Measurements from ENCODE around the gene FARS2.

Gene FARS2

DNA sequence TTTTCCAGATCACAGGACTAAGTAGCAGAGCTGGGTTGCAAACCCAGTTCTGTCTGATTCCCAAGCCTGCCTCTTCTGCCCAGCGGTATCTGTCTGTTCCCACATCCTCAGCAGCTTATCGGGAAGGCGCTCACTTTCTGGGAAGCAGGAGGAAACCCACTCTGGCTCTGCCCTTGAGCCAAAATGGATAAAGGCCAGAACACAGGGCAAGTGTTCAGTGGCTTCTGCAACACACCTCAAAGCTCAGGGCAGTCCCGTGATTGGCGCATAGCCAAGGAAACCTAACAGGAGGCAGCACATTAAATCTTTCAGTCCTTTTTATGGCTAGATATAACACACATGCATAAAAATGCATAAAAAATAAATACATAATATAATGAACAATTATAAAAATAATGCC lies 483.2 kb downstream of the FARS2 start:
- Histone ChIP-seq H3K27me3 (ENCODE audit: control insufficient read depth, insufficient read depth, low read length) (no peaks in the 10 kb centered on the region), H3K4me1 (ENCODE audit: control insufficient read depth, insufficient read depth, low read length) (no peaks in the 10 kb centered on the region), H3K9ac (ENCODE audit: low read length) (no peak overlapping the region), H3K36me3 (ENCODE audit: control insufficient read depth, insufficient read depth, low read length) (no peaks in the 10 kb centered on the region), H3K4me3 (ENCODE audit: low read length) (no peak overlapping the region), H3K9me3 (ENCODE audit: control insufficient read depth, low read length) (no peaks in the 10 kb centered on the region)

DNA sequence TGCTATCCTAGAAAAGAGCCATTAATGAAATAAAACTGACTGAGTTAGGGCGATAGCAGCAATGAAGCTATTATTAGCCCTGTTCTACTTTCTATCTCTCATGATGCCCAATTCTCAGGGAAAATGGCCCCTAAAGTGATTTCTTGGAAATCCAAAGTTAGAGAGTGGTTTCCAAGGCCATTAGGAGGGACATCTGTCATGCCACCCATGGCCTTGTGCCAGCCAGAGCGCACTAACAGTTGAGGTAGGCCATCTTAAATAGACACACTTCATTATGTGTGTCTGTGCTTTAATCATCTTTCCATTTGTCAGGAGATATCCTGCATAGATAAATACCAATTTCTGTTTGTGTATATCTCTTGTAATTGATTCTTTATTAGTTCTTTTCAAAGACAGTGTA lies 483.8 kb downstream of the FARS2 start:
- H3K4me3 ChIP-seq (ENCODE audit: low read length), result no peak overlapping the region
- H3K27me3 ChIP-seq (ENCODE audit: control insufficient read depth, insufficient read depth, low read length), result no peaks in the 10 kb centered on the region
- H3K36me3 ChIP-seq (ENCODE audit: control insufficient read depth, insufficient read depth, low read length), result no peaks in the 10 kb centered on the region
- no peaks in the 10 kb centered on the region for H3K4me1 ChIP-seq (ENCODE audit: control insufficient read depth, insufficient read depth, low read length)
- no peaks in the 10 kb centered on the region for H3K9me3 ChIP-seq (ENCODE audit: control insufficient read depth, low read length)
- no peak overlapping the region for H3K9ac ChIP-seq (ENCODE audit: low read length)

DNA sequence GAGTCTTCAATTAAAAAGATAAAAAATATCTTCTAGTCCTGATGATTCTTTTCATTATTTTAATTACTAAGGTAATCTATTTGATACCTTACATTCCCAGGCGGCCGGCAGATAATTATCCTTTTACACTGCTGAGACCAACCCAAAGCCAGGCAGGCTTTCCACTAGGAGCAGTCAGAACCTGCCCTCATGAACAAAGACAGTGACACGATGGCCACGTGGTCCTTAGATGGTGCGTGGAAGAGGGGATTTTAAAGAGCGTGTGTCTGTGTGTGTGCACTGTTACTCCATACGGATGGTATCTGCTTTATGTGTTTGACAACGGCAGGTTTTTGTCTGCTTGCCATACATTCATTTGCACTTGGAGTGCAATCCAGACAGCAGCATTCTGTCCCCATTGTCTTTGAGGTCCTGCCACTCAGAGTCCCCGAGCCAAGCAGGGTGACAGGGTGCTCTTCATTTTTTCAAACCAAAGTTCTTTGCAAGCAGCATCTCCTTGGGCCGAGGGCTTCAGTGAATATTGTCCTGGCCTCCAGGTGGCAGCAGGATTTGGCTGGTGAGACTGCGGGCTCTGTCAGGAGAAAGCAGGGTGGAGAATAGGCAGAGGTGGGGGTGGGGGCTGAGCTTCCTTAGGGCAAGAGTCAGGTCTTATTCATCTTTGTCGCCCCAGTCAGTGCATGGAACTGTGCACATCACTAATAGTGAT lies 484.9 kb downstream of the FARS2 start:
- no peaks in the 10 kb centered on the region for H3K36me3 ChIP-seq (ENCODE audit: control insufficient read depth, insufficient read depth, low read length)
- no peaks in the 10 kb centered on the region for H3K9me3 ChIP-seq (ENCODE audit: control insufficient read depth, low read length)
- no peaks in the 10 kb centered on the region for H3K4me1 ChIP-seq (ENCODE audit: control insufficient read depth, insufficient read depth, low read length)
- no peak overlapping the region for H3K9ac ChIP-seq (ENCODE audit: low read length)
- no peaks in the 10 kb centered on the region for H3K27me3 ChIP-seq (ENCODE audit: control insufficient read depth, insufficient read depth, low read length)
- no peak overlapping the region for H3K4me3 ChIP-seq (ENCODE audit: low read length)

DNA sequence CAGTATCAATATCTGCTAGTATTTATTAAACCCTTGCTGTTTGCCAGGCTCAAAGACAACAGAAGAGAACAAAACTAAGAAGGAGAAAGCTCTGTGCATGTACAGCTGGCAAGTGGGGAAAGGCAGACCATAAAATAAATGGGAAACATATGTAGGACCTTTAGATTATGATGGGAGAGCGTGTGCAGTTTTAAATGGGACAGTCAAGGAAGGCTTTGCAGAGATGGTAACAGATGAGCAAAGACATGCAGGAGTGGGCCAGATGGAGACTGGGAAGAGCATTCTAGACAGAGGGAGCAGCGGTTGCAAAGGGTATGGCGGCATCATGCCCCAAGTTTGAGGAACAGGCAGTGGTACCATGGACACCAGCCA lies 485.4 kb downstream of the FARS2 start:
- no peak overlapping the region for H3K9ac ChIP-seq (ENCODE audit: low read length)
- no peaks in the 10 kb centered on the region for H3K36me3 ChIP-seq (ENCODE audit: control insufficient read depth, insufficient read depth, low read length)
- H3K27me3 ChIP-seq (ENCODE audit: control insufficient read depth, insufficient read depth, low read length), result no peaks in the 10 kb centered on the region
- no peaks in the 10 kb centered on the region for H3K9me3 ChIP-seq (ENCODE audit: control insufficient read depth, low read length)
- H3K4me1 ChIP-seq (ENCODE audit: control insufficient read depth, insufficient read depth, low read length), result no peaks in the 10 kb centered on the region
- H3K4me3 ChIP-seq (ENCODE audit: low read length), result no peak overlapping the region

DNA sequence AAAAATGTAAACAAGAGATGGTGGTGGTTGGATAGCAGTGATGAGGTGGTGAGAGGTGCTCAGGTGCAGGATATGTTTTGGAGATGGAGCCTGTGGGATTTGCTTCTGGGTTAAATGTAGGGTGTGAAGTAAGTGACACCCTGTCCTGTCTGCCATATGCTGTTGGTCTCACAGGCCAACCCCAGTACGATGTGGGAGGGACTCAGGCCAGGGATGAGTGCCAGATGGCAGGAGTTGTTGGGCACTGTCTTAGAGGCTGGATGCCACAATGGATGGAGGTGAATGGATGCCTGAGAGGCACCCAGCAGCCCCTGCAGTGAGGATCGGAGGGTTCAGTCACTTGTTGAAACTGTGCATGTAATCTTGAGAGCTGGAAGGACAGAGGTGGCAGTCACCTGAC lies 486.1 kb downstream of the FARS2 start:
- Histone ChIP-seq H3K36me3 (ENCODE audit: control insufficient read depth, insufficient read depth, low read length) (no peaks in the 10 kb centered on the region), H3K4me3 (ENCODE audit: low read length) (no peak overlapping the region), H3K9me3 (ENCODE audit: control insufficient read depth, low read length) (no peaks in the 10 kb centered on the region), H3K9ac (ENCODE audit: low read length) (no peak overlapping the region), H3K4me1 (ENCODE audit: control insufficient read depth, insufficient read depth, low read length) (no peaks in the 10 kb centered on the region), H3K27me3 (ENCODE audit: control insufficient read depth, insufficient read depth, low read length) (no peaks in the 10 kb centered on the region)

DNA sequence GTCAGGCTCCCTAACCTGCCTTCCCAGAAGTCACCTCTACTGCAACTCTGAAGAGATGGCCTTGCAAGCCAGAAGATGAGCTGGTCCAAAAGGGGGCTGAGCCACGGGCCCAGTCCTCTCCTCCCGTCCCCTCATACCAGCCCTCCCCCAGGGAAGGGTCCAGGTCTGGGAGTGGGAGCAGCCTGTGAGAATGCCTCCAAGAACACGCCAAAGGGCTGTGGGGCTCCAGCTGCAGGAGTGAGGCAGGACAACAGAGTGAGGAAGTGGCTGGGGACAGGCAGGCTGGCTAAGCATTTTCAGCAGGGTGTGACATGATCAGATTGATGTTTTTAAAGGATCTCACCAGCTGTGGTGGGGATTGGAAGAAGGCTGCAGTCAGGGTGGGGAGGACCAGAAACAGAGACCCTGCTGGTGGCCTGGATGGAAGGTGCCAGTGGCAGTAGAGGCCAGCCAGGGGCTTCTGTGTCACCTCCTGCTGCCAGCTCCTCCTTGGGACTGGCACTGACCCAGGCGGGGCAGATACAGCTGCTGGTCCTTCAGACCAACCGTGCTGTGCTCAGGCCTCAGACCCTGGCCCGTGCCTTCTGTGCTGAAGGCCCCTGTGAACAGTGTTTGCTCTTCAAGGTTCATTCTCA lies 487.8 kb downstream of the FARS2 start:
- Histone ChIP-seq H3K4me1 (ENCODE audit: control insufficient read depth, insufficient read depth, low read length) (no peaks in the 10 kb centered on the region), H3K27me3 (ENCODE audit: control insufficient read depth, insufficient read depth, low read length) (no peaks in the 10 kb centered on the region), H3K9ac (ENCODE audit: low read length) (no peak overlapping the region), H3K36me3 (ENCODE audit: control insufficient read depth, insufficient read depth, low read length) (no peaks in the 10 kb centered on the region), H3K9me3 (ENCODE audit: control insufficient read depth, low read length) (peaks cover under 1% of the 10 kb centered on the region), H3K4me3 (ENCODE audit: low read length) (no peak overlapping the region)

DNA sequence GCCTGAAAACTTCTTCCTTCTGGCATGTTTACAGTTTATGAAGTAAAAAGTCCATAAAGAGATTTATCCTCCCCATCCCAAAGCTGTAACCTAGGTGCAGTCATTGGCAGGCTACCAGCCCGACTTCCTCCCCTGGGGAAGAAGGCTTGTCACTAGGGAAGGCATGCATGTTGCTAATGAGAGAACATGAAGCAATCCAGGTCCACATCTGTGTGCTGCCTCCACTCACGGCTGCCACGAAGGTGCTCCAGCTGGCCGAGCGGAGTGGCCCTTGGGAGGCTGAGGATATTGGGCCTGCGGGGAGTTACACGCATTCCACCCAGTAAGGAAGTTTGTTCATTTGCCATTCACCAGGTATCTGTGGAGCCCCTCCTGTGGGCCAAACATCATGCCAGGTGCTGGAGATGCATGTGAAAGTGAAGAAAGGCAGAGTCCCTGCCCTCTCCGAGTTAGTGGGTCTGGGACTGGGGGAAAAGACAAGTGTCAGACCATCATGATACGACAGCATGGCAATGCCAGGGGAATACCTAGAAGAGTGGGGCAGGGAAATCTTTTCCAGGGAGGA lies 488.4 kb downstream of the FARS2 start:
- no peak overlapping the region for H3K4me3 ChIP-seq (ENCODE audit: low read length)
- H3K4me1 ChIP-seq (ENCODE audit: control insufficient read depth, insufficient read depth, low read length), result no peaks in the 10 kb centered on the region
- no peaks in the 10 kb centered on the region for H3K27me3 ChIP-seq (ENCODE audit: control insufficient read depth, insufficient read depth, low read length)
- no peaks in the 10 kb centered on the region for H3K36me3 ChIP-seq (ENCODE audit: control insufficient read depth, insufficient read depth, low read length)
- H3K9me3 ChIP-seq (ENCODE audit: control insufficient read depth, low read length), result peaks cover 6% of the 10 kb centered on the region
- H3K9ac ChIP-seq (ENCODE audit: low read length), result no peak overlapping the region

DNA sequence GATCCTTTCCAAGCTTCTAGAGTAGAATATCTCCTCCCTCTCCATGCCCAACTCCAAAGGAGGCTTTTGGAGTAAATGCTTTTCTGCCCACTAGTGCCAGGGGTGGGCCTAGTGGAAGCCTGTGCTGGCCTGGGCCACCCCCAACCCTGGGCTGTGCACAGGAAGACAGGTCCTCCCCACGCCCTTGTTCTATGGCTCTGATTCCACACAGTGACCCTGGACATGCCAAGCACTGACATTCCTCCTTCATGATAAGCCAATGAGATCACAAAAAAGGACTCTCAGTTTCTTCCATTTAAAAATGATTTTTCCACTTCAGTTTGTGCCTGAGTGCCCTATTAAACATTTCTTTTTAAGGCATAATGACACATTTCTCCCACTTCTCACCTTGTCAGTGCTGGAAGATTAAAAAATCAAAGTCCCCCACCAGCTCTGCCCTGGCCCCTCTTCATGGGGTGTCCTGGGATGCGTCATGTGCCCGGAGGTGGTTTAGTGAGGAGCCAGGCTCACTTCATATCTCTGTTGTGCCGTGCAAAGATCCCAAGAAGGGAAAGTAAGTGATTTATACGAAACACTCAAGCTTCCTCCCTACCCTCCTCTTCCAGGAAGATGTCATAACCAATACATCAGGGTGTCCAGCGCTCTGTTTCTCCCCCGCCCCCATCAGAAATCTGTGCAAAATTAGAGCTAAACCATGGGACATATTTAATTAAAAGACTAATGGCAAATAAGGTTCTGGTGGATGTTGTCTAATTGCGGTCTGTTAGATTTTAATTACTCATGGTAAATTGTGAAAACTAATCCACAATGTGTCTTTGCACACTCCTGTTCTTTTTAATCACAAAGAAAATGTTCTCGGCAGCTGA lies 490.4 kb downstream of the FARS2 start:
- no peaks in the 10 kb centered on the region for H3K27me3 ChIP-seq (ENCODE audit: control insufficient read depth, insufficient read depth, low read length)
- H3K36me3 ChIP-seq (ENCODE audit: control insufficient read depth, insufficient read depth, low read length), result no peaks in the 10 kb centered on the region
- H3K9ac ChIP-seq (ENCODE audit: low read length), result no peak overlapping the region
- H3K9me3 ChIP-seq (ENCODE audit: control insufficient read depth, low read length), result peaks cover 6% of the 10 kb centered on the region
- H3K4me3 ChIP-seq (ENCODE audit: low read length), result no peak overlapping the region
- H3K4me1 ChIP-seq (ENCODE audit: control insufficient read depth, insufficient read depth, low read length), result no peaks in the 10 kb centered on the region

DNA sequence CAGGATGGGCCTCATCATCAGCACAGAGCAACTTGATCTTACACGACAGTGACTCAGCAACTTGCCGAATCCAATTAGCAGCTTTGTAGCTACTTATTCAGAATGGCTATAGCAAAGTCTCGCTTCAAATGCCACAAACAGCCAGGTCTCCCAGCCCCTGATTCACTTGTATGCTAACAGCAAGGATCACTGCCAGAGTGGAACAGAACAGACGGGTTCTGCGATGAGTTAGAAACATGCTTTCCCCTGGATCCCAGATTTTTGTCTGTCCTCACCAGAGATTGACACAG lies 491.0 kb downstream of the FARS2 start:
- peaks cover 6% of the 10 kb centered on the region for H3K9me3 ChIP-seq (ENCODE audit: control insufficient read depth, low read length)
- H3K27me3 ChIP-seq (ENCODE audit: control insufficient read depth, insufficient read depth, low read length), result no peaks in the 10 kb centered on the region
- no peaks in the 10 kb centered on the region for H3K4me1 ChIP-seq (ENCODE audit: control insufficient read depth, insufficient read depth, low read length)
- H3K4me3 ChIP-seq (ENCODE audit: low read length), result no peak overlapping the region
- no peaks in the 10 kb centered on the region for H3K36me3 ChIP-seq (ENCODE audit: control insufficient read depth, insufficient read depth, low read length)
- no peak overlapping the region for H3K9ac ChIP-seq (ENCODE audit: low read length)

DNA sequence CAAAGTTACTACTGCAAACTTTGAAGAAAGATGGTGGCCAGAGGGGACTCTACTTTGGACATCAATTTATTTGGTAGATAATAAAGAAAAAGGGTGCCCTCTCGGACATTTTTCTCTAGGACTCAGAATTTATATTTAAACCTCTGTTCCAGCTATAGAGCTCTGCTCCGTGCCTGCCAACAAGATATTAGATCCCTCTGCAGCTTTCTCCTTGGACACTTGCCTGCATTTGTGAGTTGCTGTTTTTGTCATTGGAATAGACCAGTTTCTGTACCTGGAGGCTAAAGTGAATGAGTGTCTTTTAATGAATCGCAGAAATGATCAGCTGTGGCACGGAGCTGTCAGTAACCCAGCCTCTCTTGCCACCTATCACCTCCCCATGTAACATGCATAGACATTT lies 491.9 kb downstream of the FARS2 start:
- Histone ChIP-seq H3K9ac (ENCODE audit: low read length) (no peak overlapping the region), H3K27me3 (ENCODE audit: control insufficient read depth, insufficient read depth, low read length) (no peaks in the 10 kb centered on the region), H3K36me3 (ENCODE audit: control insufficient read depth, insufficient read depth, low read length) (no peaks in the 10 kb centered on the region), H3K9me3 (ENCODE audit: control insufficient read depth, low read length) (peaks cover 6% of the 10 kb centered on the region), H3K4me1 (ENCODE audit: control insufficient read depth, insufficient read depth, low read length) (no peaks in the 10 kb centered on the region), H3K4me3 (ENCODE audit: low read length) (no peak overlapping the region)

DNA sequence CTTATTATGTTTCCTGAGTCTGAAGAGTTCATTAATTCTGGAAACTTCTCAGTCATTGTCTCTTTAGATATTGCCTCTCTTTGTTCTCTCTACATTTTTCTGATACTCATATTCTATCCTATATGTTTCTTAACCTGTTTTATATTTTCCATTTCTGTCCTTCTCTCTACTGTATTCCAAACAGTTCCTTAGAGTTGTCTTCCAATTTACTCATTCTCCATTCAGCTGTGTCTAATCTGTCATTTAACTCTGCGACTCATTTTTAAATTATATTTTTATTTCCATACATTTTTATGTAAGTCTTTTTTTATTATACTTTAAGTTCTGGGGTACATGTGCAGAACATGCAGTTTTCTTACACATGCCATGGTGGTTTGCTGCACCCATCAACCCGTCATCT lies 493.6 kb downstream of the FARS2 start:
- H3K4me1 ChIP-seq (ENCODE audit: control insufficient read depth, insufficient read depth, low read length), result no peaks in the 10 kb centered on the region
- no peaks in the 10 kb centered on the region for H3K27me3 ChIP-seq (ENCODE audit: control insufficient read depth, insufficient read depth, low read length)
- peaks cover 6% of the 10 kb centered on the region for H3K9me3 ChIP-seq (ENCODE audit: control insufficient read depth, low read length)
- no peaks in the 10 kb centered on the region for H3K36me3 ChIP-seq (ENCODE audit: control insufficient read depth, insufficient read depth, low read length)
- H3K4me3 ChIP-seq (ENCODE audit: low read length), result no peak overlapping the region
- no peak overlapping the region for H3K9ac ChIP-seq (ENCODE audit: low read length)

DNA sequence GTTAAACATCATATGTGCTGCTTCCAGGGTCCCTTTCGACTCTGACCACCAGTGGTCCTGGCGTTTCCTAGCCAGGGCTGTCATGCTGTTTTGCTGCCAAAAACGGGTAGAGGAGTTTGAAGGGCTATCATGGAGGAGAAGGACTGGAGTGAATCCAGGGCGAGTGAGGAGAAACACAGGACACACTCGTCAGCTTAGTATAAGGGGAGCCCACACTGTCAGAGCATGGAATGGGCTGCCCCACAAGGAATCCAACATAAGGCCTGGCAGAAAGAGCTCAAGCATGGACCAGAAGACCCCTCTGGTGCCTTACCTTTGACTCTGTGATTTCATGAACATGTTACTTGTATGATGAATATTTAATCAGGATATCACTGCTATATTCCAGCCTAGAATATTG lies 498.3 kb downstream of the FARS2 start:
- H3K9me3 ChIP-seq (ENCODE audit: control insufficient read depth, low read length), result peaks cover 1% of the 10 kb centered on the region
- no peak overlapping the region for H3K9ac ChIP-seq (ENCODE audit: low read length)
- no peaks in the 10 kb centered on the region for H3K36me3 ChIP-seq (ENCODE audit: control insufficient read depth, insufficient read depth, low read length)
- no peaks in the 10 kb centered on the region for H3K4me1 ChIP-seq (ENCODE audit: control insufficient read depth, insufficient read depth, low read length)
- H3K27me3 ChIP-seq (ENCODE audit: control insufficient read depth, insufficient read depth, low read length), result no peaks in the 10 kb centered on the region
- H3K4me3 ChIP-seq (ENCODE audit: low read length), result no peak overlapping the region
